ENCODE data around the gene C16orf46.

The C16orf46 gene

GRCh38 chr16:81018496-81018895 lies 58.5 kb downstream of the C16orf46 start:
- DNase-seq (ENCODE audit: low read depth in 2 of 2), result no peak

DNA sequence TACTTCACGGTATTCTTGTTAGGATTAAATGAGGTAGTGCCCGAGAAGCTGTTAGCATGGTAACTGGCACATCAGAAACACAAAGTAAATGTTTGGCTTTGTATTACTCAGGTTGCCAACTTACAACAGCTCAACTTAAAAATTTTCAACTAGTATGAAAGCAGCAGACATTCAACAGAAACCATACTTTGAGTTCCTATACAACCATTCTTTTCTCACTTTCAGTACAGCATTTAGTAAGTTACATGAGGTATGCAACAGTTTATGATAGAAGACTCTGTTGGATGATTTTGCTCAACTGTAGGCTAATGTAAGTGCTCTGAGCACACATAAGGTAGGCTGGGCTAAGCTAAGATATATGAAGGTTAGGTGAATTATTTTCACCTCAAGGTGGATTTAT lies 62.4 kb downstream of the C16orf46 start:
- DNase-seq (ENCODE audit: low read depth in 2 of 2), result no peak

DNA sequence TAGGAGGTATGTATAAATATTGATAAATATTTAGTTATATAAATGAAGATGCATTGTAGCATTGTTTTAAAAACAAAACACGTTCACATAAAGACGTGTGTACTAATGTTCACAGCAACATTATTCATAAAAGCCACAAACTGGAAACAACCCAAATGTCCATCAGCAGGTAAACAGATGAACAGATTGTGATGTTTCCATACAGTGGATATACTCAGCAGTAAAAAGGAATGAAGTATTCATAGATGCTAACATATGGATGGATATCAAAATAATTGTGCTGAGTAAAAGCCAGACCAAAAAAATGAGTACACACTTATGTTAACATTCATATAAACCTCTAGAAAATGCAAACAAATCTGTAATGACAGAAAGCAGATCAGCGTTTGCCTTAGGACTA lies 64.1 kb downstream of the C16orf46 start:
- DNase-seq (ENCODE audit: low read depth in 2 of 2), result no peak
